ENCODE results near the gene CRTC1.

DNA sequence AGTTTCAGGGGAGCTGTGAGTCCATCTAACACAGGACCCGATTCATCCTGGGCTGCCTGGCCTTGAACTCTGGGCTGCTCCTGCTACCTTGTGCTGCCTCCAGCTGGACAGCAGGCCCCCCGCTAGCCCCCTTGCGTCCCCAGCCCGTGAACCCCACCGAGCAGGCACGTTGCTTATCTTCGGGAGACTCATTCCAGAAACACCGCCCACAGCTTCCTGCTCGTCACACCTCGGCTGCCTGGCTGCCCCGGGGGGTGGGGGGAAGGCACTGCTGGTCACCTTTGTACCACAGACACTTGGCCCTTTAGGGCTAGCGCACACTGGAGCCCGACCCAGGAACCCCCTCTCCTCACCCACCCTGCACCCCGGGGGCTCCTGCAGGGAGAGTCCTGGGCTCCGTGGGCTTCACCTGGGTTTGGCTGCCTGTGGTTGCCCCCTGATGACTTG, 48.1 kb downstream of the CRTC1 start:
- TF ChIP-seq, protein P1, sequence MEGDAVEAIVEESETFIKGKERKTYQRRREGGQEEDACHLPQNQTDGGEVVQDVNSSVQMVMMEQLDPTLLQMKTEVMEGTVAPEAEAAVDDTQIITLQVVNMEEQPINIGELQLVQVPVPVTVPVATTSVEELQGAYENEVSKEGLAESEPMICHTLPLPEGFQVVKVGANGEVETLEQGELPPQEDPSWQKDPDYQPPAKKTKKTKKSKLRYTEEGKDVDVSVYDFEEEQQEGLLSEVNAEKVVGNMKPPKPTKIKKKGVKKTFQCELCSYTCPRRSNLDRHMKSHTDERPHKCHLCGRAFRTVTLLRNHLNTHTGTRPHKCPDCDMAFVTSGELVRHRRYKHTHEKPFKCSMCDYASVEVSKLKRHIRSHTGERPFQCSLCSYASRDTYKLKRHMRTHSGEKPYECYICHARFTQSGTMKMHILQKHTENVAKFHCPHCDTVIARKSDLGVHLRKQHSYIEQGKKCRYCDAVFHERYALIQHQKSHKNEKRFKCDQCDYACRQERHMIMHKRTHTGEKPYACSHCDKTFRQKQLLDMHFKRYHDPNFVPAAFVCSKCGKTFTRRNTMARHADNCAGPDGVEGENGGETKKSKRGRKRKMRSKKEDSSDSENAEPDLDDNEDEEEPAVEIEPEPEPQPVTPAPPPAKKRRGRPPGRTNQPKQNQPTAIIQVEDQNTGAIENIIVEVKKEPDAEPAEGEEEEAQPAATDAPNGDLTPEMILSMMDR (IDR thresholded peaks at IDR 0.05; ENCODE audit: low read depth, low read length, missing input control) = no peak
- no peak for TF ChIP-seq RAD21 (IDR thresholded peaks at IDR 0.05)
- TF ChIP-seq, protein P2, sequence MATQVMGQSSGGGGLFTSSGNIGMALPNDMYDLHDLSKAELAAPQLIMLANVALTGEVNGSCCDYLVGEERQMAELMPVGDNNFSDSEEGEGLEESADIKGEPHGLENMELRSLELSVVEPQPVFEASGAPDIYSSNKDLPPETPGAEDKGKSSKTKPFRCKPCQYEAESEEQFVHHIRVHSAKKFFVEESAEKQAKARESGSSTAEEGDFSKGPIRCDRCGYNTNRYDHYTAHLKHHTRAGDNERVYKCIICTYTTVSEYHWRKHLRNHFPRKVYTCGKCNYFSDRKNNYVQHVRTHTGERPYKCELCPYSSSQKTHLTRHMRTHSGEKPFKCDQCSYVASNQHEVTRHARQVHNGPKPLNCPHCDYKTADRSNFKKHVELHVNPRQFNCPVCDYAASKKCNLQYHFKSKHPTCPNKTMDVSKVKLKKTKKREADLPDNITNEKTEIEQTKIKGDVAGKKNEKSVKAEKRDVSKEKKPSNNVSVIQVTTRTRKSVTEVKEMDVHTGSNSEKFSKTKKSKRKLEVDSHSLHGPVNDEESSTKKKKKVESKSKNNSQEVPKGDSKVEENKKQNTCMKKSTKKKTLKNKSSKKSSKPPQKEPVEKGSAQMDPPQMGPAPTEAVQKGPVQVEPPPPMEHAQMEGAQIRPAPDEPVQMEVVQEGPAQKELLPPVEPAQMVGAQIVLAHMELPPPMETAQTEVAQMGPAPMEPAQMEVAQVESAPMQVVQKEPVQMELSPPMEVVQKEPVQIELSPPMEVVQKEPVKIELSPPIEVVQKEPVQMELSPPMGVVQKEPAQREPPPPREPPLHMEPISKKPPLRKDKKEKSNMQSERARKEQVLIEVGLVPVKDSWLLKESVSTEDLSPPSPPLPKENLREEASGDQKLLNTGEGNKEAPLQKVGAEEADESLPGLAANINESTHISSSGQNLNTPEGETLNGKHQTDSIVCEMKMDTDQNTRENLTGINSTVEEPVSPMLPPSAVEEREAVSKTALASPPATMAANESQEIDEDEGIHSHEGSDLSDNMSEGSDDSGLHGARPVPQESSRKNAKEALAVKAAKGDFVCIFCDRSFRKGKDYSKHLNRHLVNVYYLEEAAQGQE (IDR thresholded peaks at IDR 0.05) = no peak
- TF ChIP-seq EGR1 (IDR thresholded peaks at IDR 0.05; ENCODE audit: low read depth in 2 of 2) = no peak
- TF ChIP-seq SP1 (IDR thresholded peaks at IDR 0.05) = no peak
- no peak for TF ChIP-seq RXRA (IDR thresholded peaks at IDR 0.05)
- no peak for TF ChIP-seq JUND (IDR thresholded peaks at IDR 0.05)
- TF ChIP-seq HNF4A (conservative IDR thresholded peaks at IDR 0.05) = no peak
- no peak for TF ChIP-seq TAF1 (conservative IDR thresholded peaks at IDR 0.05)
- no peak for TF ChIP-seq GABPA (IDR thresholded peaks at IDR 0.05 in 1 of 2, conservative IDR thresholded peaks at IDR 0.05 in 1 of 2)
- no peak for TF ChIP-seq MAX (IDR thresholded peaks at IDR 0.05)

All from liver (tissue), 3 donors.